ENCODE data around the gene TCF23. TPM values are rescaled to one million over a fixed set of nuclear protein-coding genes. Genes with fewer than 3 reads are reported as not detected.

TCF23 gene
- total RNA-seq, 2 donors from 2014 or later = not detected

DNA sequence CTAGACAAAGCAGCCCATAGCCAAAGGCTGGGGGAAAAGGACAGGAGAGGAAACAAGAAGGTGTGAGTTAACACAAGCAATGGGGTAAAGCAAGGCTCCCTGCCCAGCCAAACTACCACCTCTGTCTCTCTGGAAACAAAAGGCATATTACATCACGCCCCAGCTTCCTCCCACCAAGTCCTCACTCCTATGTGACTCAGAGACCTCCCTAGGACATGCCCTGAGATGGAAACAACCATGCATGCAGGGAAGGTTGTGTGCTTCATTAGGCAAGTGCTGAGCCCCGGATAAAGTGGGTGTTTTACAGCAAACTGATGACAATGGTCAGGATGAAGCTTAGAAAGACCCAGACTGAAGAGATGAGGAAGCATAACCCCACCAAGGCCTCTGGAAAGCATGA lies 54.0 kb downstream of the TCF23 start:
- H3K9me3 ChIP-seq = no peaks in the 10 kb centered on the region

DNA sequence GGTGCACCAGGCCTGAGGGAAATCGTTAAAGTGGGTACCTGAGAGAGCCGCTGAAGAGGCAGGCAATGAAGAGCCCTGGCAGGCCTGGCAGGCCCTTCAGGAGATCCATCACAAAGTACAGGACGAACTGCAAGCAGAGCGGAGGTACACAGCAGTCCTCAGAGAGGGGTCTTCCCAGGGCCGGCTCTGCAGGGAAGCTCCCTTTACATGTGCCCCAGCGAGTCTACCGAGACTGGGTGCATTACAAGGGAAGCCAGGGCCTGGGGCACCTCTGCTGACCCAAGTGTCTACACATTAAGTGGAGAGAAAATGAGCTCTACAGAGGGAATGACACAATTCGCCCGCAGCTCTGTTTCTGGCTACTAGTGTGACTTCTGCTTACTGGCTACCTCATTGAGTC lies 54.9 kb downstream of the TCF23 start:
- no peaks in the 10 kb centered on the region for H3K27me3 ChIP-seq (replicated peaks; ENCODE audit: insufficient read depth)
- DNase-seq (ENCODE audit: low spot score) (no peak), ATAC-seq (ENCODE audit: insufficient number of reproducible peaks, low FRiP score, low read depth) (no peak)
- no peak overlapping the region for H3K4me3 ChIP-seq
- H3K9me3 ChIP-seq = no peaks in the 10 kb centered on the region
- TF ChIP-seq CTCF (IDR thresholded peaks at IDR 0.05) = no peak
- peaks cover 41% of the 10 kb centered on the region for H3K36me3 ChIP-seq
- H3K4me1 ChIP-seq (ENCODE audit: control insufficient read depth in 1 of 2, low read depth in 2 of 2) = no peaks in the 10 kb centered on the region
- no peak overlapping the region for H3K27ac ChIP-seq

More for the DNA sequence above, 54.0 kb downstream of the TCF23 start:
- no peak for ATAC-seq (ENCODE audit: insufficient number of reproducible peaks, low FRiP score, low read depth)
- H3K27me3 ChIP-seq (replicated peaks; ENCODE audit: insufficient read depth) = no peaks in the 10 kb centered on the region
- H3K27ac ChIP-seq = no peak overlapping the region
- peaks cover 41% of the 10 kb centered on the region for H3K36me3 ChIP-seq
- H3K4me1 ChIP-seq (ENCODE audit: control insufficient read depth in 1 of 2, low read depth in 2 of 2) = no peaks in the 10 kb centered on the region
- no peak for TF ChIP-seq CTCF (IDR thresholded peaks at IDR 0.05)
- DNase-seq (ENCODE audit: low spot score) = no peak
- no peak overlapping the region for H3K4me3 ChIP-seq

- H3K4me3 ChIP-seq = no peak overlapping the region
- H3K36me3 ChIP-seq = peaks cover 41% of the 10 kb centered on the region
- ATAC-seq (ENCODE audit: insufficient number of reproducible peaks, low FRiP score, low read depth) (no peak), DNase-seq (ENCODE audit: low spot score) (no peak)
- no peak for TF ChIP-seq CTCF (IDR thresholded peaks at IDR 0.05)
- H3K9me3 ChIP-seq = no peaks in the 10 kb centered on the region
- no peaks in the 10 kb centered on the region for H3K27me3 ChIP-seq (replicated peaks; ENCODE audit: insufficient read depth)
- no peak overlapping the region for H3K27ac ChIP-seq
- H3K4me1 ChIP-seq (ENCODE audit: control insufficient read depth in 1 of 2, low read depth in 2 of 2) = no peaks in the 10 kb centered on the region
Observed at GRCh38 chr2:27204566-27204965, 55.8 kb downstream of the TCF23 start.

- no peaks in the 10 kb centered on the region for H3K9me3 ChIP-seq
- no peak overlapping the region for H3K4me3 ChIP-seq
- H3K36me3 ChIP-seq = peaks cover 41% of the 10 kb centered on the region
- H3K27ac ChIP-seq = no peak overlapping the region
- no peaks in the 10 kb centered on the region for H3K4me1 ChIP-seq (ENCODE audit: control insufficient read depth in 1 of 2, low read depth in 2 of 2)
- TF ChIP-seq CTCF (IDR thresholded peaks at IDR 0.05) = no peak
- no peaks in the 10 kb centered on the region for H3K27me3 ChIP-seq (replicated peaks; ENCODE audit: insufficient read depth)
- DNase-seq (ENCODE audit: low spot score) (no peak), ATAC-seq (ENCODE audit: insufficient number of reproducible peaks, low FRiP score, low read depth) (no peak)
Observed at GRCh38 chr2:27205206-27205605, 56.4 kb downstream of the TCF23 start.

DNA sequence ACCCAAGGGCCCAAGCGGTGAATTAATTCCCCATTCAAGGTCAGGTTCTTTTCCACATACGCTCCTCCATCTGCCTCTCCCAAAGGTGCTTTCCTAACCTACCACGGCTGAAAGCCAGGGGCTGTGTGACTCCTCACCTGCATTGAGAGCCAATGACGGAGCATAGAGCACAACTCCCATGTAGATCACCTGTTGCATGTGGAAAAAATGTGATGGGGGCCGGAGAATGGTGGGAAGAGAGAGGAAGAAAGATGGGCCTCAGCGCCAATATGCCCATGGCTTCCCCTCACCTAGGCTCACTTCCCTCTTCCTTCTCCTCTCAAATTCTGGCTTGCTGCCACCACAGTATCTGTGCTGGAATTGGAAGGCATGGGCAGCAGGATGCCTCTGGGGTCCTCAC lies 57.5 kb downstream of the TCF23 start:
- DNase-seq (ENCODE audit: low spot score) = no peak
- Histone ChIP-seq H3K27me3 (replicated peaks; ENCODE audit: insufficient read depth) (no peaks in the 10 kb centered on the region), H3K9me3 (no peaks in the 10 kb centered on the region), H3K27ac (no peak overlapping the region), H3K36me3 (peaks cover 41% of the 10 kb centered on the region), H3K4me1 (ENCODE audit: control insufficient read depth in 1 of 2, low read depth in 2 of 2) (peaks cover 4 to 6% of the 10 kb centered on the region in 2 donors), H3K4me3 (no peak overlapping the region)
- ATAC-seq (ENCODE audit: insufficient number of reproducible peaks, low FRiP score, low read depth) = no peak
- no peak for TF ChIP-seq CTCF (IDR thresholded peaks at IDR 0.05)

Other genes starting within 250 kb of the TCF23 start
- gene MAPRE3, start 178.4 kb upstream of the TCF23 start, total RNA-seq = 10 to 100 TPM in 1 of 2 donors, 1 to 10 TPM in 1; 9.1 to 29.9 TPM
- gene TMEM214, start 116.0 kb upstream of the TCF23 start, total RNA-seq = 10 to 100 TPM; 68.2 to 84.4 TPM
- gene AGBL5, start 97.3 kb upstream of the TCF23 start, total RNA-seq = 10 to 100 TPM in 1 of 2 donors, 1 to 10 TPM in 1; 7.8 to 10.8 TPM
- gene OST4, start 77.3 kb upstream of the TCF23 start, total RNA-seq = 100 to 1,000 TPM; 147 to 272 TPM
- gene EMILIN1, start 70.4 kb upstream of the TCF23 start, total RNA-seq = 100 to 1,000 TPM; 231 to 309 TPM
- gene KHK, start 62.2 kb upstream of the TCF23 start, total RNA-seq = 1 to 10 TPM; 1.5 to 2.6 TPM
- 10 to 100 TPM; 18.8 to 19.8 TPM for gene CGREF1, start 29.9 kb upstream of the TCF23 start, total RNA-seq
- under 1 TPM in 1 of 2 donors, not detected in 1; 0.27 TPM for gene ABHD1, start 25.2 kb upstream of the TCF23 start, total RNA-seq
- gene PREB, start 14.4 kb upstream of the TCF23 start, total RNA-seq = 10 to 100 TPM; 64.3 to 92.3 TPM
- gene PRR30, start 9.6 kb upstream of the TCF23 start, total RNA-seq = not detected
- gene ATRAID, start 63.0 kb downstream of the TCF23 start, total RNA-seq = 100 to 1,000 TPM in 1 of 2 donors, 10 to 100 TPM in 1; 90.0 to 174 TPM
- 10 to 100 TPM; 26.0 to 51.2 TPM for gene SLC5A6, start 63.3 kb downstream of the TCF23 start, total RNA-seq
- gene CAD, start 68.4 kb downstream of the TCF23 start, total RNA-seq = 10 to 100 TPM; 16.2 to 25.0 TPM
- gene SLC30A3, start 114.0 kb downstream of the TCF23 start, total RNA-seq = 1 to 10 TPM; 4.4 to 8.5 TPM
- under 1 TPM in 1 of 2 donors, not detected in 1; 0.68 TPM for gene DNAJC5G, start 126.4 kb downstream of the TCF23 start, total RNA-seq
- 1 to 10 TPM in 1 of 2 donors, under 1 TPM in 1; 0.41 to 2.5 TPM for gene TRIM54, start 133.4 kb downstream of the TCF23 start, total RNA-seq
- gene UCN, start 159.4 kb downstream of the TCF23 start, total RNA-seq = 1 to 10 TPM in 1 of 2 donors, not detected in 1; 1.8 TPM
- 10 to 100 TPM; 58.1 to 68.1 TPM for gene MPV17, start 174.1 kb downstream of the TCF23 start, total RNA-seq
- 10 to 100 TPM; 56.6 to 58.8 TPM for gene GTF3C2, start 207.8 kb downstream of the TCF23 start, total RNA-seq
- 10 to 100 TPM; 31.5 to 55.4 TPM for gene EIF2B4, start 221.3 kb downstream of the TCF23 start, total RNA-seq
- 100 to 1,000 TPM in 1 of 2 donors, 10 to 100 TPM in 1; 84.4 to 133 TPM for gene SNX17, start 221.6 kb downstream of the TCF23 start, total RNA-seq
- gene ZNF513, start 231.7 kb downstream of the TCF23 start, total RNA-seq = 10 to 100 TPM; 10.7 to 10.9 TPM

Measured in thoracic aorta (tissue), 2 donors.